Measurements from ENCODE around the gene NHLRC1.

DNA sequence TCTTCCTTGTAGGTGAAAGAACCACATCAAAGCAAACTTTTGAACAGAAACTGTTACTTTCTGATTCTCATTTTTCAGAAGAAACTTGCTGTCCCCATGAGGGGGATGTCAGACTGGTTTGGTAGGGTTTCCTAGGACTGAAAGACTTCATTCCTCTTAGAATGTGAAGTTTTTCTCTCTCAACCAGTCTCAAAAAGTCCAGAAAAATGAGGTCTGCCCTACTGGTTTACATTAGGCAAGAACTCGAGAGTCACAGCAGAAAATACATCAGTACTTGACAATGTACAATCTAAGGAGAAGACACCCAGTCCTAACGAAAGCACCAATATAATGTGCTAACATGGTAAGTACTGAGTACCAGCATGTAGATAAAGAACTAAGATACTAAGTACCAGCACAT lies 12.7 kb upstream of the NHLRC1 start:
- TF ChIP-seq, protein P1, sequence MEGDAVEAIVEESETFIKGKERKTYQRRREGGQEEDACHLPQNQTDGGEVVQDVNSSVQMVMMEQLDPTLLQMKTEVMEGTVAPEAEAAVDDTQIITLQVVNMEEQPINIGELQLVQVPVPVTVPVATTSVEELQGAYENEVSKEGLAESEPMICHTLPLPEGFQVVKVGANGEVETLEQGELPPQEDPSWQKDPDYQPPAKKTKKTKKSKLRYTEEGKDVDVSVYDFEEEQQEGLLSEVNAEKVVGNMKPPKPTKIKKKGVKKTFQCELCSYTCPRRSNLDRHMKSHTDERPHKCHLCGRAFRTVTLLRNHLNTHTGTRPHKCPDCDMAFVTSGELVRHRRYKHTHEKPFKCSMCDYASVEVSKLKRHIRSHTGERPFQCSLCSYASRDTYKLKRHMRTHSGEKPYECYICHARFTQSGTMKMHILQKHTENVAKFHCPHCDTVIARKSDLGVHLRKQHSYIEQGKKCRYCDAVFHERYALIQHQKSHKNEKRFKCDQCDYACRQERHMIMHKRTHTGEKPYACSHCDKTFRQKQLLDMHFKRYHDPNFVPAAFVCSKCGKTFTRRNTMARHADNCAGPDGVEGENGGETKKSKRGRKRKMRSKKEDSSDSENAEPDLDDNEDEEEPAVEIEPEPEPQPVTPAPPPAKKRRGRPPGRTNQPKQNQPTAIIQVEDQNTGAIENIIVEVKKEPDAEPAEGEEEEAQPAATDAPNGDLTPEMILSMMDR (IDR thresholded peaks at IDR 0.05) = no peak
- TF ChIP-seq POLR2A (IDR thresholded peaks at IDR 0.05) (no peak), POLR2AphosphoS5 (IDR thresholded peaks at IDR 0.05) (no peak)
